ENCODE results near the gene REPIN1. TPM values are rescaled to one million over a fixed set of nuclear protein-coding genes. Genes with fewer than 3 reads are reported as not detected.

Gene REPIN1
- total RNA-seq, 4 donors from 2014 or later: 66.8 to 143 (median 97.7) TPM

GRCh38 chr7:150339409-150339809 lies 29.2 kb upstream of the REPIN1 start:
- Histone ChIP-seq H3K4me3 (peak overlapping the region; percentile 59 to 79 (median 68)), H3K36me3 (peaks cover 0 to 16% (median 5%) of the 10 kb centered on the region in 4 donors), H3K9me3 (peaks cover 0 to 1% (median 0%) of the 10 kb centered on the region in 4 donors), H3K4me1 (peaks cover 36 to 79% (median 78%) of the 10 kb centered on the region in 4 donors), H3K27me3 (peaks cover 0 to 11% (median 2%) of the 10 kb centered on the region in 4 donors), H3K27ac (replicated peaks in 1 of 4) (peak overlapping the region; percentile 82 to 93 (median 88))
- 66% methylated on average over 5 of the region's 9 CpGs for WGBS
- no peak for DNase-seq (ENCODE audit: extremely low spot score)
- no peak for TF ChIP-seq POLR2A (IDR thresholded peaks at IDR 0.05; ENCODE audit: low read depth)
- intact Hi-C loops (cut with DNase I): no loop called here

- 12% methylated on average over 21 of the region's 39 CpGs for WGBS
- peaks cover 0 to 11% (median 2%) of the 10 kb centered on the region in 4 donors for H3K27me3 ChIP-seq
- H3K4me1 ChIP-seq: peaks cover 32 to 71% (median 70%) of the 10 kb centered on the region in 4 donors
- no peak for DNase-seq (ENCODE audit: extremely low spot score)
- peaks cover 0 to 16% (median 5%) of the 10 kb centered on the region in 4 donors for H3K36me3 ChIP-seq
- peak overlapping the region; percentile 82 to 93 (median 88) for H3K27ac ChIP-seq (replicated peaks in 1 of 4)
- peaks cover 0 to 2% (median 0%) of the 10 kb centered on the region in 4 donors for H3K9me3 ChIP-seq
- TF ChIP-seq, protein P1, sequence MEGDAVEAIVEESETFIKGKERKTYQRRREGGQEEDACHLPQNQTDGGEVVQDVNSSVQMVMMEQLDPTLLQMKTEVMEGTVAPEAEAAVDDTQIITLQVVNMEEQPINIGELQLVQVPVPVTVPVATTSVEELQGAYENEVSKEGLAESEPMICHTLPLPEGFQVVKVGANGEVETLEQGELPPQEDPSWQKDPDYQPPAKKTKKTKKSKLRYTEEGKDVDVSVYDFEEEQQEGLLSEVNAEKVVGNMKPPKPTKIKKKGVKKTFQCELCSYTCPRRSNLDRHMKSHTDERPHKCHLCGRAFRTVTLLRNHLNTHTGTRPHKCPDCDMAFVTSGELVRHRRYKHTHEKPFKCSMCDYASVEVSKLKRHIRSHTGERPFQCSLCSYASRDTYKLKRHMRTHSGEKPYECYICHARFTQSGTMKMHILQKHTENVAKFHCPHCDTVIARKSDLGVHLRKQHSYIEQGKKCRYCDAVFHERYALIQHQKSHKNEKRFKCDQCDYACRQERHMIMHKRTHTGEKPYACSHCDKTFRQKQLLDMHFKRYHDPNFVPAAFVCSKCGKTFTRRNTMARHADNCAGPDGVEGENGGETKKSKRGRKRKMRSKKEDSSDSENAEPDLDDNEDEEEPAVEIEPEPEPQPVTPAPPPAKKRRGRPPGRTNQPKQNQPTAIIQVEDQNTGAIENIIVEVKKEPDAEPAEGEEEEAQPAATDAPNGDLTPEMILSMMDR (IDR thresholded peaks at IDR 0.05): peak in 1 of 3 experiments; percentile 15
- no peak for TF ChIP-seq EP300 (IDR thresholded peaks at IDR 0.05)
- peak; percentile 40 to 72 for TF ChIP-seq POLR2AphosphoS5 (IDR thresholded peaks at IDR 0.05)
- TF ChIP-seq POLR2A (IDR thresholded peaks at IDR 0.05; ENCODE audit: low read depth): no peak
- intact Hi-C loops (cut with DNase I): loop anchor here (2.0 kb wide), 1 partner anchor 29 kb away; the partner anchor contains the start of gene REPIN1
- H3K4me3 ChIP-seq: peak overlapping the region; percentile 59 to 79 (median 68)
Observed at GRCh38 chr7:150340024-150340749, 28.4 kb upstream of the REPIN1 start.

DNA sequence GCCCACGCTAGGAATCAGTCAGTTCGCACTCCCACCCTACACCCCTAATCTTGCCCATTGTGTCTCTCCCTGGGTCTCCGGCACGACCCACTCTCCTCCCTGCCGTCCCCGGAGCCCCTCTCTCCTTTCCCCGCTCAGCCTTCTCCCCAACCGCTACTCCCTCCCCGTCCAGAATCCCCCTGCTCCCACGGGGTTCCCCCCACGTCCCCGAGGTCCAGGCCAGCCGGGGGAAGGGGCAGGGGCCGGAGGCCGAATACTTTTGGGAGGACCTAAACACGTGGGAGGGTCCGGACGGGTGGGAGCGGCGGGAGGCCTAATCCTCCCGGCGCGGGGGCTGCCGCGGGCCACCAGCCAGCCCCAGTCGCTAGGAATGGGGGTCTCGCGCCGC lies 27.8 kb upstream of the REPIN1 start:
- intact Hi-C loops (cut with DNase I): loop anchor here (2.0 kb wide), 1 partner anchor 28 kb away; the partner anchor contains the start of gene REPIN1
- peaks cover 0 to 11% (median 2%) of the 10 kb centered on the region in 4 donors for H3K27me3 ChIP-seq
- peaks cover 27 to 65% (median 63%) of the 10 kb centered on the region in 4 donors for H3K4me1 ChIP-seq
- H3K36me3 ChIP-seq: peaks cover 0 to 16% (median 5%) of the 10 kb centered on the region in 4 donors
- 7% methylated on average over 16 of the region's 29 CpGs for WGBS
- peak overlapping the region; percentile 82 to 93 (median 88) for H3K27ac ChIP-seq (replicated peaks in 1 of 4)
- H3K9me3 ChIP-seq: peaks cover 0 to 2% (median 0%) of the 10 kb centered on the region in 4 donors
- H3K4me3 ChIP-seq: peak overlapping the region; percentile 59 to 79 (median 68)
- TF ChIP-seq, protein P1 (IDR thresholded peaks at IDR 0.05): no peak
- TF ChIP-seq POLR2AphosphoS5 (IDR thresholded peaks at IDR 0.05): no peak
- DNase-seq (ENCODE audit: extremely low spot score): no peak

- peak within 1 kb of the TSS; percentile 82 to 93 (median 88) for H3K27ac ChIP-seq (replicated peaks in 1 of 4)
- H3K36me3 ChIP-seq: peaks cover 0 to 16% (median 5%) of the 10 kb centered on the region in 4 donors
- intact Hi-C loops (cut with DNase I): loop anchor here (2.0 kb wide), 1 partner anchor 27 kb away; the partner anchor contains the start of gene REPIN1
Observed at GRCh38 chr7:150341263-150342120, 27.1 kb upstream of the REPIN1 start, which contains the start of gene RARRES2. Gene RARRES2, minus strand, starts transcription at chr7:150341629. Its CDS starts 1,020 bp downstream, at chr7:150340609.

More at GRCh38 chr7:150341263-150342120, 27.1 kb upstream of the REPIN1 start, which contains the start of gene RARRES2:
- peak within 1 kb of the TSS; percentile 59 to 79 (median 68) for H3K4me3 ChIP-seq
- no peak for DNase-seq (ENCODE audit: extremely low spot score)
- WGBS: 16% methylated on average over 46 of the region's 49 CpGs
- peaks cover 0 to 2% (median 0%) of the 10 kb centered on the region in 4 donors for H3K9me3 ChIP-seq
- peaks cover 0 to 11% (median 2%) of the 10 kb centered on the region in 4 donors for H3K27me3 ChIP-seq
- peaks cover 26 to 58% (median 57%) of the 10 kb centered on the region in 4 donors for H3K4me1 ChIP-seq
- TF ChIP-seq, protein P1 (IDR thresholded peaks at IDR 0.05): no peak
- no peak for TF ChIP-seq EP300 (IDR thresholded peaks at IDR 0.05)
- no peak for TF ChIP-seq POLR2A (IDR thresholded peaks at IDR 0.05; ENCODE audit: low read depth)
- peak in 1 of 2 donors; percentile 72 for TF ChIP-seq POLR2AphosphoS5 (IDR thresholded peaks at IDR 0.05)
